ENCODE data around the gene CLTA. TPM values are rescaled to one million over a fixed set of nuclear protein-coding genes. Genes with fewer than 3 reads are reported as not detected.

Gene CLTA
- total RNA-seq, 1 donor from 2014 or later: 173 TPM

DNA sequence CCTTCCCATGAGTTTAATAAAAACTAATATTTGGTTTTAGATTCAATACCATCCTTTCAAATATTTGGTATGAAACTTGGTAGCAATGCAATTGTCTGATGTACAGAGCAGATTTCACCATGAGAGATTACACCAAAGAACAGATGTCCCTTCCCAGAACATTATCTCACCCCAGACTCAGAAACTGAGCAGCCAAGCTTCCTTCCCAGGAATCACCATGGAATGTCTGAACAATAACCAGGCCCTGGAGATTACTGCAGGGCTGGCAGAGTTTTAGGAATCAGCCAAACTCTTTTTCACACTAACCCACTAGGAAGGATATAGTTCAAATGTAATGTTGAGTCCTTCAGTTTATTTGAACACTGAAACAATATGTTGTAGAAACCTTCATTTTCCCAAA is 23.9 kb downstream of the CLTA start:
- TF ChIP-seq, protein P1, sequence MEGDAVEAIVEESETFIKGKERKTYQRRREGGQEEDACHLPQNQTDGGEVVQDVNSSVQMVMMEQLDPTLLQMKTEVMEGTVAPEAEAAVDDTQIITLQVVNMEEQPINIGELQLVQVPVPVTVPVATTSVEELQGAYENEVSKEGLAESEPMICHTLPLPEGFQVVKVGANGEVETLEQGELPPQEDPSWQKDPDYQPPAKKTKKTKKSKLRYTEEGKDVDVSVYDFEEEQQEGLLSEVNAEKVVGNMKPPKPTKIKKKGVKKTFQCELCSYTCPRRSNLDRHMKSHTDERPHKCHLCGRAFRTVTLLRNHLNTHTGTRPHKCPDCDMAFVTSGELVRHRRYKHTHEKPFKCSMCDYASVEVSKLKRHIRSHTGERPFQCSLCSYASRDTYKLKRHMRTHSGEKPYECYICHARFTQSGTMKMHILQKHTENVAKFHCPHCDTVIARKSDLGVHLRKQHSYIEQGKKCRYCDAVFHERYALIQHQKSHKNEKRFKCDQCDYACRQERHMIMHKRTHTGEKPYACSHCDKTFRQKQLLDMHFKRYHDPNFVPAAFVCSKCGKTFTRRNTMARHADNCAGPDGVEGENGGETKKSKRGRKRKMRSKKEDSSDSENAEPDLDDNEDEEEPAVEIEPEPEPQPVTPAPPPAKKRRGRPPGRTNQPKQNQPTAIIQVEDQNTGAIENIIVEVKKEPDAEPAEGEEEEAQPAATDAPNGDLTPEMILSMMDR (IDR thresholded peaks at IDR 0.05; ENCODE audit: unreplicated experiment): no peak
- no peak for DNase-seq (ENCODE audit: low spot score in 2 of 2, unreplicated experiment in 2 of 2)

DNA sequence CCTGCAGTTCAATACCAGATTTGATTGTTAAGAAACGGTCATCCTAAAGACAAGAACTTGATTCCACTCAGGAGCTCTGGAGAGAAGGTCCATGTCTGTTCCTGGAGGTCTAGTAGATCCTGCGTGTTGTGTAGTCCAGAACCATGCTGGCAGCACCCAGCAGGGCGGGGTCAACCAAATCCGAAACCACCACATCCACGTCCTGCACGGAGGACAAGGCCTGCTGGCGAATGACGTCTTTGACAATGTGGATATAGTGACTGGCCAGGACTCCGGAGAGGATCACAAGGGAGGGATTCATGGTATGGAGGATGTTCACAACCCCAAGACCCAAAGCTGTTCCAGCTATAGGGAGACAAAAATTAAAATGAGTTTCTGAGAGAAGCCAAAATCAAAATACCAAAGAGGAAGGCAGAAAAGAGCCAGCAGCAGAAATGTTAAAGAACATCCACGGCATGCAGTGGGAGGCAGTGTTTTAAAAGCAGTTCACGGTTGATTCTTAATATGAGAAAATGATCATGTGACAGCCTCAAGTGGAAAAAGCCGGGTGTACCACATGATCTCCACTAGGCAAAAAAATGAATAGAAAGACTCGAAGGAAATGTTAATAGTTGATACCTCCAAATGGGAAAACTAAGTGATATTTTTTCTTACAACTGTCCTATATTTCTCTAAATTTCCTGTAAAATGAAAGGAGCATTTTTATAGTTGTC is 26.7 kb downstream of the CLTA start:
- peak overlapping the region; percentile 13 for H3K27ac Mint-ChIP-seq
- no peaks in the 10 kb centered on the region for H3K9me3 Mint-ChIP-seq
- DNase-seq (ENCODE audit: low spot score in 2 of 2, unreplicated experiment in 2 of 2): no peak
- H3K4me3 Mint-ChIP-seq: no peak overlapping the region
- H3K36me3 Mint-ChIP-seq: peaks cover 42% of the 10 kb centered on the region
- H3K4me1 Mint-ChIP-seq: no peaks in the 10 kb centered on the region
- TF ChIP-seq, protein P1 (IDR thresholded peaks at IDR 0.05; ENCODE audit: unreplicated experiment): no peak
- no peaks in the 10 kb centered on the region for H3K27me3 Mint-ChIP-seq (ENCODE audit: low read depth)

More for the DNA sequence above, 23.9 kb downstream of the CLTA start:
- Mint-ChIP-seq H3K4me3 (no peak overlapping the region), H3K27me3 (ENCODE audit: low read depth) (no peaks in the 10 kb centered on the region), H3K9me3 (no peaks in the 10 kb centered on the region), H3K36me3 (peaks cover 36% of the 10 kb centered on the region), H3K27ac (peak overlapping the region; percentile 5), H3K4me1 (no peaks in the 10 kb centered on the region)

DNA sequence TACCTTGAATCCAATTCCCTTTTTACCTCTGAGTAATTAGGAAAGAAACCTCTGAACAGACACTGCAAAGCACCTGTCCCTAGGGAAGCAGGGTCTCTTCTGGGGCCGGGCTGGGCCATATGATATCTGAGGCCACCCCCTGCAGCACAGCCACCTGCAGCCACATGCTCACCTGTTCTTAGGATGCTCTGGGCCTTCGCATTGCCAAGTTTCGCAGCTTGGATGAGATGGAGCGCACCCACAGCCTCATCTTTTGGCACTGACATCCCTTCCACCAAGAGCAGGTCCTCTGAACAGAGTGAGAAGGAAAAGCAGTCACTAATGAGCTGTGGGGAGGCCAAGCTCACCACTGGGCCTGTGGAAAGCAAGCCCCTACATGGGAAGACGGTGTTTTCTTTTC is 27.3 kb downstream of the CLTA start:
- no peaks in the 10 kb centered on the region for H3K4me1 Mint-ChIP-seq
- H3K4me3 Mint-ChIP-seq: no peak overlapping the region
- H3K27me3 Mint-ChIP-seq (ENCODE audit: low read depth): no peaks in the 10 kb centered on the region
- H3K36me3 Mint-ChIP-seq: peaks cover 46% of the 10 kb centered on the region
- TF ChIP-seq, protein P1 (IDR thresholded peaks at IDR 0.05; ENCODE audit: unreplicated experiment): no peak
- H3K27ac Mint-ChIP-seq: no peak overlapping the region
- peaks cover 5% of the 10 kb centered on the region for H3K9me3 Mint-ChIP-seq
- DNase-seq (ENCODE audit: low spot score in 2 of 2, unreplicated experiment in 2 of 2): no peak

DNA sequence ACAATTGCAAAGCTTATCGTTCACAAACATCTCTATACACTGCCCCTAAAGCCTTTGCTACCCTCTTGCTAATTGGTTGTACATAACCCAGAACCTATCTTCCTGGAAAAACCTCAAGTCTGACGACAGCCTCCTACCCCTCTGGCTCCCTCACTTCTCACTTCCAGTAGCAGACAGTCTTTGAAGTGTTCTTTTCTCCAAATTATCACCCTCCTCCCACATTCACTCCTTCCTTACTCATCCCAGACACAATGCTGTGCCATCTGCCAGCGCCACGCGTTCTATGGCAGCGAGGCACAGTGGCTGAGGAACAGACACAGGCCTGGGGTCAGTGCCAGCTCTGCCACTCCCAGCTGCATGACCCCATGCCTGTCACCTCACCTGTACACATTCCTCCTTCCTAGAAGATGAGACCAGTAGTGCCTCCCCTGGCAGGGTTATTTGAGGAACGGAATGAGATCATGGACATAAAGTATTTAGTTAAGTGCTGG is 27.7 kb downstream of the CLTA start:
- no peak overlapping the region for H3K27ac Mint-ChIP-seq
- H3K36me3 Mint-ChIP-seq: peaks cover 46% of the 10 kb centered on the region
- no peaks in the 10 kb centered on the region for H3K4me1 Mint-ChIP-seq
- DNase-seq (ENCODE audit: low spot score in 2 of 2, unreplicated experiment in 2 of 2): no peak
- peaks cover 10% of the 10 kb centered on the region for H3K9me3 Mint-ChIP-seq
- TF ChIP-seq, protein P1 (IDR thresholded peaks at IDR 0.05; ENCODE audit: unreplicated experiment): no peak
- H3K4me3 Mint-ChIP-seq: no peak overlapping the region
- H3K27me3 Mint-ChIP-seq (ENCODE audit: low read depth): no peaks in the 10 kb centered on the region

DNA sequence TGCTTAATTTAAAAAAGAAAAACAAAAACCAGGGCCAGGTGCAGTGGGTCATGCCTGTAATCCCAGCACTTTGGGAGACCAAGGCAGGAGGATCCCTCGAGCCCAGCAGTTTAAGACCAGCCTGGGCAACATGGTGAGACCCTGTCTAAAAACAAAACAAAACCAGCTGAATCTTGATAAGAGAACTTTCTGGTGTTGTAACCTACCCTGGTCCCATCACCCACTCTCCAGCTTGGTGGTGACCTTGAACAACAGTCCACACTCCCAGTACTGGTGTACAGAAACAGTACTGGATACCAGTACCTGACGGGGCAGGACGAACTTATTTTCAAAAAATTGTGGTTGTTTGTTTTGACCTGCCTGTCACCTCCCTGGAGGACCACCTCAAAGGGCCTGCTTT is 30.9 kb downstream of the CLTA start:
- H3K27me3 Mint-ChIP-seq (ENCODE audit: low read depth): no peaks in the 10 kb centered on the region
- H3K4me1 Mint-ChIP-seq: no peaks in the 10 kb centered on the region
- TF ChIP-seq, protein P1 (IDR thresholded peaks at IDR 0.05; ENCODE audit: unreplicated experiment): no peak
- H3K27ac Mint-ChIP-seq: no peak overlapping the region
- no peak for DNase-seq (ENCODE audit: low spot score in 2 of 2, unreplicated experiment in 2 of 2)
- peaks cover 10% of the 10 kb centered on the region for H3K9me3 Mint-ChIP-seq
- no peak overlapping the region for H3K4me3 Mint-ChIP-seq
- H3K36me3 Mint-ChIP-seq: peaks cover 46% of the 10 kb centered on the region
